Tibial nerve (tissue), 4 donors: Measurements from ENCODE around the gene OR2C3. TPM values are rescaled to one million over a fixed set of nuclear protein-coding genes. Genes with fewer than 3 reads are reported as not detected.

Experiments
- DNase-seq, 2 donors: peaks; one replicate each; pipeline ENCODE4 v3.0.0-alpha.2; 2019; ENCODE audit warnings: low spot score in 2 of 2
- H3K27ac ChIP-seq, 4 donors: fragments of 200-600 bp; sonication (generic) in 3 of 4; one replicate each; pipeline ENCODE4 v1.5.1; 2017 to 2019; ENCODE audit warnings: mild to moderate bottlenecking in 1 of 4
- H3K27me3 ChIP-seq, 2 donors: fragments of 200-600 bp; sonication (generic) in 1 of 2; one replicate each; pipeline versions ENCODE4 v1.5.1 to v1.6.0; 2017 to 2019
- H3K36me3 ChIP-seq, 3 donors: fragments of 200-600 bp; sonication (generic); one replicate each; pipeline ENCODE4 v1.5.1; 2018 to 2019
- H3K4me1 ChIP-seq, 4 donors: fragments of 200-600 bp; sonication (generic) in 3 of 4; one replicate each; pipeline ENCODE4 v1.5.1; 2017 to 2019
- H3K4me3 ChIP-seq, 4 donors: fragments of 200-600 bp; sonication (generic) in 3 of 4; one replicate each; pipeline ENCODE4 v1.5.1; 2017 to 2019; ENCODE audit warnings: mild to moderate bottlenecking in 1 of 4, moderate library complexity in 1 of 4
- H3K9me3 ChIP-seq, 4 donors: fragments of 200-600 bp; sonication (generic) in 3 of 4; one replicate each; pipeline ENCODE4 v1.5.1; 2017 to 2019
- CTCF ChIP-seq, 5 experiments: fragments of 200-600 bp in 3 of 5; fragments of 450-650 bp in 2 of 5; sonication (generic) in 3 of 5; IDR thresholded peaks; one replicate each; pipeline ENCODE4 v1.5.1; 2016 to 2019; ENCODE audit warnings: antibody characterized with exemption in 5 of 5, mild to moderate bottlenecking in 3 of 5, moderate library complexity in 2 of 5
- EP300 ChIP-seq, 2 donors: sonication (generic); formaldehyde crosslinking; IDR thresholded peaks; one replicate each; pipeline ENCODE4 v1.6.1; 2017; ENCODE audit warnings: antibody characterized with exemption in 2 of 2, mild to moderate bottlenecking in 1 of 2
- POLR2A ChIP-seq, 2 donors: fragments of 450-650 bp; IDR thresholded peaks; one replicate each; pipeline ENCODE4 v1.6.1; 2017; ENCODE audit warnings: antibody characterized with exemption in 2 of 2, mild to moderate bottlenecking in 2 of 2, moderate library complexity in 2 of 2
- WGBS, 2 donors: methylation state at CpG; one replicate each; pipeline ENCODE4 v1.1.5; 2018; 5-methylcytosine and 5-hydroxymethylcytosine counted together
- total RNA-seq, 4 donors: library from RNA; depleted of rRNA; stranded (reverse); fragments of >200 nt; gene quantifications; one replicate each; pipeline ENCODE4 v1.1.0, GENCODE V29; 2016

The OR2C3 gene
- total RNA-seq, 4 donors from 2014 or later: 0.21 TPM; not detected in 3

GRCh38 chr1:247500865-247501264 is 35.4 kb downstream of the OR2C3 start:
- no peaks in the 10 kb centered on the region for H3K4me1 ChIP-seq
- TF ChIP-seq CTCF (IDR thresholded peaks at IDR 0.05): no peak
- no peak for TF ChIP-seq EP300 (IDR thresholded peaks at IDR 0.05)
- no peak for TF ChIP-seq POLR2A (IDR thresholded peaks at IDR 0.05)
- no peak overlapping the region for H3K27ac ChIP-seq
- 67 to 76% methylated on average over 3 of the region's 3 CpGs for WGBS, 2 donors
- no peaks in the 10 kb centered on the region for H3K27me3 ChIP-seq
- DNase-seq: no peak
- no peaks in the 10 kb centered on the region for H3K9me3 ChIP-seq
- H3K36me3 ChIP-seq: no peaks in the 10 kb centered on the region
- no peak overlapping the region for H3K4me3 ChIP-seq

- Histone ChIP-seq H3K36me3 (no peaks in the 10 kb centered on the region), H3K4me3 (no peak overlapping the region), H3K9me3 (no peaks in the 10 kb centered on the region), H3K27ac (no peak overlapping the region), H3K4me1 (no peaks in the 10 kb centered on the region), H3K27me3 (peaks cover 0 to 8% of the 10 kb centered on the region in 2 donors)
- 59 to 62% methylated on average over 10 of the region's 10 CpGs for WGBS, 2 donors
- DNase-seq: no peak
- no peak for TF ChIP-seq POLR2A (IDR thresholded peaks at IDR 0.05)
- TF ChIP-seq EP300 (IDR thresholded peaks at IDR 0.05): no peak
- no peak for TF ChIP-seq CTCF (IDR thresholded peaks at IDR 0.05)
Observed at GRCh38 chr1:247496581-247497285, 39.5 kb downstream of the OR2C3 start.

GRCh38 chr1:247494767-247495166 is 41.5 kb downstream of the OR2C3 start:
- 42 to 44% methylated on average over 2 of the region's 2 CpGs for WGBS, 2 donors
- no peak overlapping the region for H3K4me3 ChIP-seq
- H3K4me1 ChIP-seq: no peaks in the 10 kb centered on the region
- no peaks in the 10 kb centered on the region for H3K36me3 ChIP-seq
- no peak for TF ChIP-seq EP300 (IDR thresholded peaks at IDR 0.05)
- TF ChIP-seq POLR2A (IDR thresholded peaks at IDR 0.05): no peak
- TF ChIP-seq CTCF (IDR thresholded peaks at IDR 0.05): no peak
- DNase-seq: no peak
- no peaks in the 10 kb centered on the region for H3K9me3 ChIP-seq
- H3K27ac ChIP-seq: no peak overlapping the region
- H3K27me3 ChIP-seq: peaks cover 0 to 8% of the 10 kb centered on the region in 2 donors

GRCh38 chr1:247493106-247493505 is 43.1 kb downstream of the OR2C3 start:
- Histone ChIP-seq H3K36me3 (no peaks in the 10 kb centered on the region), H3K4me3 (no peak overlapping the region), H3K4me1 (no peaks in the 10 kb centered on the region), H3K27ac (no peak overlapping the region), H3K9me3 (no peaks in the 10 kb centered on the region), H3K27me3 (peaks cover 0 to 8% of the 10 kb centered on the region in 2 donors)
- DNase-seq: no peak
- 63 to 72% methylated on average over 1 of the region's 1 CpG for WGBS, 2 donors
- TF ChIP-seq POLR2A (IDR thresholded peaks at IDR 0.05): no peak
- TF ChIP-seq CTCF (IDR thresholded peaks at IDR 0.05): no peak
- TF ChIP-seq EP300 (IDR thresholded peaks at IDR 0.05): no peak

GRCh38 chr1:247491328-247491727 is 44.9 kb downstream of the OR2C3 start:
- WGBS, 2 donors: 92 to 95% methylated on average over 12 of the region's 12 CpGs
- no peak for TF ChIP-seq CTCF (IDR thresholded peaks at IDR 0.05)
- no peak for DNase-seq

More at GRCh38 chr1:247491328-247491727, 44.9 kb downstream of the OR2C3 start:
- H3K27me3 ChIP-seq: peaks cover 0 to 8% of the 10 kb centered on the region in 2 donors
- no peaks in the 10 kb centered on the region for H3K4me1 ChIP-seq
- no peaks in the 10 kb centered on the region for H3K36me3 ChIP-seq
- H3K9me3 ChIP-seq: no peaks in the 10 kb centered on the region
- H3K27ac ChIP-seq: no peak overlapping the region
- no peak overlapping the region for H3K4me3 ChIP-seq
